ENCODE data around the gene SLC35A5. TPM values are rescaled to one million over a fixed set of nuclear protein-coding genes. Genes with fewer than 3 reads are reported as not detected.

SLC35A5 gene
- total RNA-seq, 1 experiment from 2014 or later = 21.4 TPM

GRCh38 chr3:112615989-112616731 is 54.3 kb downstream of the SLC35A5 start (continued):
- TF ChIP-seq ZBTB33 (IDR thresholded peaks at IDR 0.05; ENCODE audit: extremely low read depth, insufficient replicate concordance, low read length) = no peak

DNA sequence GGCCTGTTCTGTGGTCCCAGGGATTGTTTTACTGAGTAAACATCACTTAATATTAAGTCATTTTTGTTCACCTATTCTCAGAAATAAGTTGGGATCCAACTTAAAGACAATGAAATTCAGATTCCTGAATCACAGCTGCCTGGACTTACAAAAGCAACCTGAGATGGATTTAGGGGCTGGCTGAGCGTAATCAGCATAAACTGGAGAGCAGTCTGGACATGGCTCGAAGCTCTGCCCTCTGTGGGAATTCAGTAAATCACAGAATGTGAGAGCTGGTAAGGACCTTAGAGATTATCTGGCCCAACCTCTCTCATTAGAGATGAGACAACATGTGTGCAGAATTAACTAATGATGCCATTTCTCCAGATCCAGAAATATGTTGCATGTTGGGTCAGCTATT is 55.4 kb downstream of the SLC35A5 start:
- Histone ChIP-seq H3K4me1 (ENCODE audit: control insufficient read depth in 1 of 2, insufficient read depth in 2 of 2, low read length in 2 of 2) (peaks cover 0 to 3% of the 10 kb centered on the region in 2 experiments; a peak in 1 of 4 replicates), H2AFZ (ENCODE audit: low read depth, low read length, poor library complexity, severe bottlenecking) (no peak overlapping the region), H3K9ac (ENCODE audit: low read length) (no peak overlapping the region), H3K27me3 (ENCODE audit: insufficient read depth, low read length) (no peaks in the 10 kb centered on the region), H3K4me2 (ENCODE audit: low read length) (no peak overlapping the region), H3K79me2 (ENCODE audit: insufficient read depth, low read length) (no peaks in the 10 kb centered on the region), H3K9me3 (ENCODE audit: control insufficient read depth in 1 of 2, insufficient read depth in 1 of 2, low read depth in 1 of 2, low read length in 2 of 2) (no peaks in the 10 kb centered on the region), H3K36me3 (ENCODE audit: control insufficient read depth in 1 of 2, insufficient read depth in 2 of 2, low read length in 2 of 2) (no peaks in the 10 kb centered on the region), H3K4me3 (replicated peaks in 1 of 2; ENCODE audit: low read depth in 1 of 2, low read length in 2 of 2) (no peak overlapping the region), H3K27ac (ENCODE audit: low read depth, low read length) (no peak overlapping the region), H3K9me2 (ENCODE audit: insufficient read depth) (no peaks in the 10 kb centered on the region), H4K20me1 (ENCODE audit: insufficient read depth) (no peaks in the 10 kb centered on the region)
- ATAC-seq (no peak), DNase-seq (ENCODE audit: low read depth, low spot score) (no peak)
- ChIA-PET RAD21 (ENCODE audit: low non-redundant PET in 1 of 2, low total read pairs in 2 of 2, uncharacterized antibody in 2 of 2, unreplicated experiment in 2 of 2) (no interaction called here), POLR2A (no interaction called here), CTCF (no interaction called here)
- TF ChIP-seq YY1 (IDR thresholded peaks at IDR 0.05; ENCODE audit: extremely low read depth, insufficient replicate concordance, low read depth, low read length) = no peak
- TF ChIP-seq EZH2 (IDR thresholded peaks at IDR 0.05) = no peak
- no peak for TF ChIP-seq SP1 (IDR thresholded peaks at IDR 0.05; ENCODE audit: low read depth)
- no peak for TF ChIP-seq SRF (IDR thresholded peaks at IDR 0.05; ENCODE audit: low read depth)
- TF ChIP-seq, protein P1, sequence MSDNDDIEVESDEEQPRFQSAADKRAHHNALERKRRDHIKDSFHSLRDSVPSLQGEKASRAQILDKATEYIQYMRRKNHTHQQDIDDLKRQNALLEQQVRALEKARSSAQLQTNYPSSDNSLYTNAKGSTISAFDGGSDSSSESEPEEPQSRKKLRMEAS (IDR thresholded peaks at IDR 0.05) = no peak
- no peak for TF ChIP-seq ZNF274 (IDR thresholded peaks at IDR 0.05; ENCODE audit: low read depth, low read length)
- TF ChIP-seq ZFX (IDR thresholded peaks at IDR 0.05) = no peak
- no peak for TF ChIP-seq ELF1 (IDR thresholded peaks at IDR 0.05; ENCODE audit: borderline replicate concordance, low read depth)
- no peak for TF ChIP-seq EGR1 (IDR thresholded peaks at IDR 0.05; ENCODE audit: low read depth)
- TF ChIP-seq JUND (IDR thresholded peaks at IDR 0.05) = no peak
- TF ChIP-seq EZH2phosphoT487 (IDR thresholded peaks at IDR 0.05; ENCODE audit: borderline replicate concordance) = no peak
- TF ChIP-seq, protein P2, sequence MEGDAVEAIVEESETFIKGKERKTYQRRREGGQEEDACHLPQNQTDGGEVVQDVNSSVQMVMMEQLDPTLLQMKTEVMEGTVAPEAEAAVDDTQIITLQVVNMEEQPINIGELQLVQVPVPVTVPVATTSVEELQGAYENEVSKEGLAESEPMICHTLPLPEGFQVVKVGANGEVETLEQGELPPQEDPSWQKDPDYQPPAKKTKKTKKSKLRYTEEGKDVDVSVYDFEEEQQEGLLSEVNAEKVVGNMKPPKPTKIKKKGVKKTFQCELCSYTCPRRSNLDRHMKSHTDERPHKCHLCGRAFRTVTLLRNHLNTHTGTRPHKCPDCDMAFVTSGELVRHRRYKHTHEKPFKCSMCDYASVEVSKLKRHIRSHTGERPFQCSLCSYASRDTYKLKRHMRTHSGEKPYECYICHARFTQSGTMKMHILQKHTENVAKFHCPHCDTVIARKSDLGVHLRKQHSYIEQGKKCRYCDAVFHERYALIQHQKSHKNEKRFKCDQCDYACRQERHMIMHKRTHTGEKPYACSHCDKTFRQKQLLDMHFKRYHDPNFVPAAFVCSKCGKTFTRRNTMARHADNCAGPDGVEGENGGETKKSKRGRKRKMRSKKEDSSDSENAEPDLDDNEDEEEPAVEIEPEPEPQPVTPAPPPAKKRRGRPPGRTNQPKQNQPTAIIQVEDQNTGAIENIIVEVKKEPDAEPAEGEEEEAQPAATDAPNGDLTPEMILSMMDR (IDR thresholded peaks at IDR 0.05 in 2 of 3, conservative IDR thresholded peaks at IDR 0.05 in 1 of 3; ENCODE audit: borderline replicate concordance in 1 of 3, insufficient read depth in 1 of 3, low read depth in 2 of 3, low read length in 2 of 3) = no peak
- TF ChIP-seq RAD21 (IDR thresholded peaks at IDR 0.05; ENCODE audit: low read depth) = no peak
- TF ChIP-seq ZBTB33 (IDR thresholded peaks at IDR 0.05; ENCODE audit: extremely low read depth, insufficient replicate concordance, low read length) = no peak
- intact Hi-C loops (cut with micrococcal nuclease) = no loop called here
- BruUV-seq (replicated peaks) = no TSS peak
